ENCODE measurements around the gene TET3. TPM values are rescaled to one million over a fixed set of nuclear protein-coding genes. Genes with fewer than 3 reads are reported as not detected.

TET3 gene
- total and polyA plus RNA-seq, 9 of the 15 experiments (the other 6 are each of a cell fraction or from before 2014, with no cell fraction given), result 0.35 to 16.3 (median 5.5) TPM

GRCh38 chr2:74003494-74004211 lies 18.9 kb downstream of the TET3 start (continued):
- no peak for TF ChIP-seq ZNF449 (CRISPR knock-in tag; IDR thresholded peaks at IDR 0.05)
- TF ChIP-seq ZNF830 (CRISPR knock-in tag; IDR thresholded peaks at IDR 0.05), result no peak
- TF ChIP-seq ZNF280A (IDR thresholded peaks at IDR 0.05; ENCODE audit: low read depth, partially characterized antibody), result no peak
- TF ChIP-seq SMAD1 (IDR thresholded peaks at IDR 0.05; ENCODE audit: low read depth, low read length, partially characterized antibody), result no peak
- TF ChIP-seq, protein P1, sequence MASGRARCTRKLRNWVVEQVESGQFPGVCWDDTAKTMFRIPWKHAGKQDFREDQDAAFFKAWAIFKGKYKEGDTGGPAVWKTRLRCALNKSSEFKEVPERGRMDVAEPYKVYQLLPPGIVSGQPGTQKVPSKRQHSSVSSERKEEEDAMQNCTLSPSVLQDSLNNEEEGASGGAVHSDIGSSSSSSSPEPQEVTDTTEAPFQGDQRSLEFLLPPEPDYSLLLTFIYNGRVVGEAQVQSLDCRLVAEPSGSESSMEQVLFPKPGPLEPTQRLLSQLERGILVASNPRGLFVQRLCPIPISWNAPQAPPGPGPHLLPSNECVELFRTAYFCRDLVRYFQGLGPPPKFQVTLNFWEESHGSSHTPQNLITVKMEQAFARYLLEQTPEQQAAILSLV (tag; IDR thresholded peaks at IDR 0.05), result no peak
- TF ChIP-seq JUNB (CRISPR knock-in tag; conservative IDR thresholded peaks at IDR 0.05), result no peak
- no peak for TF ChIP-seq HNRNPLL (IDR thresholded peaks at IDR 0.05; ENCODE audit: low read depth, low read length, poor library complexity, severe bottlenecking)
- TF ChIP-seq SUPT5H (IDR thresholded peaks at IDR 0.05), result no peak
- TF ChIP-seq ZNF740 (CRISPR knock-in tag; IDR thresholded peaks at IDR 0.05), result no peak
- TF ChIP-seq ZNF740 (tag; IDR thresholded peaks at IDR 0.05), result peak in 1 of 2 experiments; percentile 86; a peak in 2 of 4 replicates
- TF ChIP-seq VEZF1 (CRISPR knock-in tag; IDR thresholded peaks at IDR 0.05), result peak; percentile 90
- peak in 1 of 2 experiments; percentile 53; a peak in 1 of 4 replicates for TF ChIP-seq RCOR1 (IDR thresholded peaks at IDR 0.05; ENCODE audit: borderline replicate concordance in 1 of 2, low read depth in 2 of 2, low read length in 2 of 2)
- TF ChIP-seq ZNF347 (CRISPR knock-in tag; IDR thresholded peaks at IDR 0.05; ENCODE audit: low read depth), result no peak
- TF ChIP-seq ZNF778 (CRISPR knock-in tag; IDR thresholded peaks at IDR 0.05), result no peak
- 0 out of 4 replicates have a peak, but pooled peaks of 1 of the 2 experiments have one; percentile 27 for TF ChIP-seq SRF (CRISPR knock-in tag; IDR thresholded peaks at IDR 0.05)
- peak; percentile 51; the same call in 1 of the 2 replicates for TF ChIP-seq RBFOX2 (IDR thresholded peaks at IDR 0.05; ENCODE audit: low read depth, low read length)
- peak; percentile 27 for TF ChIP-seq JUN (IDR thresholded peaks at IDR 0.05; ENCODE audit: borderline replicate concordance, low read depth, low read length)
- TF ChIP-seq JUN (CRISPR knock-in tag; IDR thresholded peaks at IDR 0.05; ENCODE audit: borderline replicate concordance), result no peak
- no peak for TF ChIP-seq SMARCE1 (IDR thresholded peaks at IDR 0.05)
- no peak for TF ChIP-seq KLF6 (CRISPR knock-in tag; IDR thresholded peaks at IDR 0.05; ENCODE audit: borderline replicate concordance)
- no peak for TF ChIP-seq ILF3 (IDR thresholded peaks at IDR 0.05; ENCODE audit: borderline replicate concordance)
- no peak for TF ChIP-seq TAF7 (tag; IDR thresholded peaks at IDR 0.05)

Measured in K562 (cell line).